COLO829 (cell line): Measurements from ENCODE around the gene GPR161.

Experiments
- DNase-seq: peaks from one replicate; pipeline ENCODE4 v3.0.0; 2012; ENCODE audit warnings: low spot score

GPR161 gene

DNA sequence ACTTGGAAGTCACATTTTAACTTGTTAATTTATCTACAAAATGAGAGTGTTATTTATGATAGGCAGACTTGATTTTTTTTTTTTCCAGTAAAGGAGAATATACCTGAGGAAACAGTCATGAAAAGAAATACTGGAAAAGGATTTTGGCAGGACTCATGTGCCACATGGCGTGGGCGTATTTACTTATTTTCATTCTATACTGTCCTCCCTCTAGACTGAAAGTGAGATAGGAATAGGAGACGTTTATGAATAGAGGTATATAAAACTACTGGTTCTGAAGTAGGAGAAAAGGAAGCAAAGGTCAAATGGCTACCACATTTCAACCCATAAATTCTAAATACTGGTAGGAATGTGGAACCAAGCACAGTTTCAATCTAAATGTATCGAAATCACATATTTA, 105.1 kb downstream of the GPR161 start:
- DNase-seq: peak; percentile 8

DNA sequence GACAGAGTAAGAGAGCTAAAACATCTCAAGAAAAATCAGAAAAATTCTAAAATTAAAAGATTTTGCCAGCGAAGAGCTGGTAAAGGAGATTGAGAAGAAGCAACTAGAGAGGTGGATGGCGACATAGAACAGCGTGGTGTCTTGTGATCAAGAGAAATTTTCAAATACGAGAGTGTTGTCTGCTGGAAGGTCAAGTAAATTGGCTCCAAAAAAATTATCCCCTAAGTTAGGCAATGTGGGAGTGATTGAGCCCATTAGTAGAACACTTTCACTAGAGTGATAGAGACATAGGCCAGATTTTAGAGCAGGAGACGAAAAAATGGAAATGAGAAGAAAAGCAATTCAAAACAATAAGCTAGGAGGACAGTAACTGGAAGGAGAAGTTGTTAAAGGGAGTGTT, 105.5 kb downstream of the GPR161 start:
- DNase-seq: no peak
